ENCODE results near the gene SUGP1.
"Not testable (repeated sequence)": the region's sequence is repeated elsewhere in the genome, so short reads cannot be mapped to it uniquely, and the experiment has no call there.

DNA sequence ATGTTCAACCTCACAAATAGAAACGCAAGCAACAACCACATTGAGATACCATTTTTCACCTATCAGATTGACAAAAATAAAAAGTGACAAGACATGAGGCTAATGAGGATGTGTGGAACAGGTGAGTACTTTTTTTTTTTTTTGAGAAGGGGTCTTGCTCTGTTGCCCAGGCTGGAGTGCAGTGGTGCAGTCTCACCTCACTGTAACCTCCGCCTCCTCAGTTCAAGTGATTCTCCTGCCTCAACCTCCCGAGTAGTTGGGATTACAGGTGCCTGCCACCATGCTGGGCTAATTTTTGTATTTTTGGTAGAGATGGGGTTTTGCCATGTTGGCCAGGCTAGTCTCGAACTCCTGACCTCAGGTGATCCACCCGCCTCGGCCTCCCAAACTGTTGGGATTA, 66.9 kb downstream of the SUGP1 start:
- TF ChIP-seq, protein P1, sequence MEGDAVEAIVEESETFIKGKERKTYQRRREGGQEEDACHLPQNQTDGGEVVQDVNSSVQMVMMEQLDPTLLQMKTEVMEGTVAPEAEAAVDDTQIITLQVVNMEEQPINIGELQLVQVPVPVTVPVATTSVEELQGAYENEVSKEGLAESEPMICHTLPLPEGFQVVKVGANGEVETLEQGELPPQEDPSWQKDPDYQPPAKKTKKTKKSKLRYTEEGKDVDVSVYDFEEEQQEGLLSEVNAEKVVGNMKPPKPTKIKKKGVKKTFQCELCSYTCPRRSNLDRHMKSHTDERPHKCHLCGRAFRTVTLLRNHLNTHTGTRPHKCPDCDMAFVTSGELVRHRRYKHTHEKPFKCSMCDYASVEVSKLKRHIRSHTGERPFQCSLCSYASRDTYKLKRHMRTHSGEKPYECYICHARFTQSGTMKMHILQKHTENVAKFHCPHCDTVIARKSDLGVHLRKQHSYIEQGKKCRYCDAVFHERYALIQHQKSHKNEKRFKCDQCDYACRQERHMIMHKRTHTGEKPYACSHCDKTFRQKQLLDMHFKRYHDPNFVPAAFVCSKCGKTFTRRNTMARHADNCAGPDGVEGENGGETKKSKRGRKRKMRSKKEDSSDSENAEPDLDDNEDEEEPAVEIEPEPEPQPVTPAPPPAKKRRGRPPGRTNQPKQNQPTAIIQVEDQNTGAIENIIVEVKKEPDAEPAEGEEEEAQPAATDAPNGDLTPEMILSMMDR (IDR thresholded peaks at IDR 0.05; ENCODE audit: insufficient read depth, low read depth, low read length): not testable (repeated sequence)
- not testable (repeated sequence) for TF ChIP-seq EZH2 (IDR thresholded peaks at IDR 0.05; ENCODE audit: insufficient read depth, low read length)

All from astrocyte (in vitro differentiated cells and primary cell).